ENCODE measurements around the gene SLX4IP.
A peak's percentile ranks its signal among the peaks of the same experiment; 100 is the strongest.

SLX4IP gene

DNA sequence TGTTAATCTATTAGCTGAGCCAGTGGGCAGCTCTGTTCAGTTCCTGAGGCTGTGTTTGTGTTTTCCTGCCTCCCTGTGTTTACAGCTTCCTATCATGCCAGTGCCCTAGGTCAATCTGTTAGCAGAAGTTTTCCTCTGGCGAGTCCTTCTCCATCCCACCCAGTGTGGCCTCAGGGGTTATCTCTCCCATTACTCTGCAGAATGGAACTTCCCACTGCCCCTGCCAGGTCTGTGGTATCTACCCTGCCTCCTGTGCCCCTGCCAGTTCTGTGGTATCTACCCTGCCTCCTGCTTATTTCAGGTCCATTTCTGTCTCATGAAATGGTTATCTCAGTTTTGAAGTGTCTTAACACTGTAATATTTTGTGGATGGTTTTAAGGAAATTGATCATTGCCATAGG is 63.1 kb downstream of the SLX4IP start:
- DNase-seq = no peak

DNA sequence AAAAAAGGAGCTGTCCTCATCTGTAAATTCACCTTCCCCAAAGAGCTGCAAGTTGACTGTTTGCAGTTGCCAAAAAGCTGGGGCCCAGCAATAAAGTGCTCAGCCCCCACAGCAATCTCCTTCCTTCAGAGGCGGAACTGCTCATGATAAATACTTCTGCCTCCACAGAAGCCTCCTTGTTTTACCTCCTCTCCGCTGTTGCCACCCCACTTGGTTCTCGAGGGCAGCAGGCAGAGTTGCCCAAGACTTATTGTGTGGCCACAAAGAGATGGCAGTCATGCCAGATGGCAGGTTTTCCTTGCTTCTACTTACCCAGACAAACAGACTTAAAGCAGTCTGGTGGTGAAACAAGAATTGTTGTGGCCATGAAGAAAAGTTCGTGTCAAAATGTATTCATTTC is 66.3 kb downstream of the SLX4IP start:
- DNase-seq = peak; percentile 66

GRCh38 chr20:10502098-10502526 is 67.0 kb downstream of the SLX4IP start:
- peak; percentile 55 for DNase-seq

DNA sequence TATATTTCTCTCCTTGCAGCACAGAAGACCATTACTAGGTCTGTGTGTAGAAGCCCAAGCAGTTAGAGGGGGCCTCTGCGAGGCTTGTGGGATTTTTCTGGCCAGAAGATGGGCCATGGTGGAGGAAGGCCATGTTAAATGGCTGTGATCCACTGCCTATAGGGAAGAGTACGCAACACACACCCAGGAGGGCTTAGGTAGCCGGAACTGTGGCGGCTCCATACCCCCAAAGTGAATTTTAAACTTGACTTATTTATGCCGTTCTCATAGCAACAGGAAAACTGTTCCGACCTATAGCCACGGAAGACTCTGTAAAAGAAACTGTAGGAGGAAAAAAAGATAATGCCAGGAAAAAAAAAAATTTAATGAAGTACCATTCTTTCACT is 69.5 kb downstream of the SLX4IP start:
- no peak for DNase-seq

DNA sequence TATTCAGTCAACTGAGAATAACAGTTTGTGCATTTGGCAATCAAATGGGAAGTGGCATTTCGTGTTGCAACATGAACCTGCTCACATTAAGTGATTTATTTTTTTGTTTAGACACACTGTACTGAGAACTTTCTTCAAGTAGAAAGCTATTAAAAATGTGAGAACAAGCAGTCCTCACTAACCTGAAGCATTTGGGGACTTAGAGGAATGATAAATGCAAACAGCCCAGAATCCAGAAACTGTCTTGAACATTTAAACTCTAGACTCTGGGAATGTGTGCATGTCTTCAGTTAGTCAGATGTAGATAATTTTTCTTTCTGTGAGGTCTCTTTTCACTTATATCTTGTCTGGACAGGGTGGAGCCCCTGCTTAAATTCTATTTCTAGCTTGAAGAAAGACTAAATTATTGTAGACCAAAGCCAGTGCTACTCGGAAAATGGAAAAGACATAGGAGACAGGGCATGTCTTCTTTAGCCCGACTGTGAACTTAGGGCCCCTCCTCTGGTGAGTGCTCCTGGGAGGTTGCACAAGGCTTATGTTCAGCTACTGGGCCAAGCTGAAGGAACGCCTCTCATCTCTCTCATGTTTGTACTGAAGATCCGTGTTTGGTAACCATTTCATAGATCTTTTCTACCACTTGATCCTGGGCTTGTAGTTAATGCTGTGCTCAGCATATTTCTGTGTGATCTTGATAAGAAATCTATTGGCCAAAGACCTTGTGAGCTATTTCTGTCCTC is 70.1 kb downstream of the SLX4IP start:
- no peak for DNase-seq

- no peak for DNase-seq
Measured at GRCh38 chr20:10505827-10506226, 70.7 kb downstream of the SLX4IP start.

- DNase-seq = no peak
Measured at GRCh38 chr20:10507052-10507451, 71.9 kb downstream of the SLX4IP start.

GRCh38 chr20:10508060-10508459 is 73.0 kb downstream of the SLX4IP start:
- DNase-seq = no peak

DNA sequence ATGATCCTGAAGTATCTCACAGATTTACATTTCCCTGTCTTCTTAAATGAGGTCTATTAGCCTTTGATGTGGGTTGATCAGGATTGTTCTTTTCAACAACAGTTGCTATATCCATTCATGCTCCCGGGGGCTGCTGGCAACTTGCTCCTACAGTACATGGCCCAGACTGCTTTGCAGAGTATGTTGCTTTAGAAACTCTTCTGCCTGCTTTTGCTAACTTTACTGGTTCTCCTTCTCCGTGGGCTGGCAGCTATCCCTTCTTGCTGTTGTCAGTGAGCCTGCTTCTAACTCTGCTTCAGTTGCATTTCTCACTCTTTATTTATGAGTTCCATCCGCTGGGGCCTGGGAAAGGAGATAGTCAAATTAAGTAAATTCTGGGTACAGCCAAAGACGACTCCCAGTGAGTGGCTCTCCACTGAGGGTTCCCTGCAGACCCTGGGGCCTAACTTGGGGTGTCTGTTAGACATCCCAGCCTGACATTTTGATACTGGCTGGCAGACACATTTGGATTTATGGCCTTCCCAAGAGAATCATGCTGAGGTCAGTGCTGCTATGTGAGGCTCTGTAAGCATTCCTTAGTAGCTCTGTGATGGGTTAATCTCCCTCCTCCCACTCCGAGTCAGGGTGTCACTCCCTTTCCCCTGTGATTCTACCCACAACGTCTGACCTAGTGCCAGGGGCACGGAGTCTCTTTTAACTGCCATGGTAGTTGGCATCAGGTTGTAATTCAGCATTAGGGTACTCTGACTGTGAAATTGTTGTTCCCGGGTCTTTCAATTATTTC is 73.6 kb downstream of the SLX4IP start:
- DNase-seq = peak; percentile 29

DNA sequence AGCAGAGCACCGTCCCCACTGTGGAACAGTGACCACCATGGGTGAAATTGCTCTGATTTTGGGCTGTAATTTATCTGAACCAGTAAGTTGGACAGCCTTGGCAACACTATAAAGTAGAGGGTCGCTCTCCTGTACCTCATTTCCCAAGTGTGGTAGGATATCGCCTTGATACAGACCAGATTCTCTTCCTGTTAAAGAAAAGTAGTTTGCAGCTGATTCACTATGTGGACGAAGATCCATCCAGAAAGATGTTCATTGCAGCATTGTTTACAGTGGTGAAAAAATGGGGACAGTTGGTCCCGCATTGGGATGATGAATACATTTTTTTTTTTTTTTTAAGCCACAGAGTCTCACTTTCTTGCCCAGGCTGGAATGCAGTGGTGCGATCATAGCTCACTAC is 74.3 kb downstream of the SLX4IP start:
- DNase-seq = no peak

GRCh38 chr20:10510216-10510615 is 75.1 kb downstream of the SLX4IP start:
- DNase-seq = no peak

DNA sequence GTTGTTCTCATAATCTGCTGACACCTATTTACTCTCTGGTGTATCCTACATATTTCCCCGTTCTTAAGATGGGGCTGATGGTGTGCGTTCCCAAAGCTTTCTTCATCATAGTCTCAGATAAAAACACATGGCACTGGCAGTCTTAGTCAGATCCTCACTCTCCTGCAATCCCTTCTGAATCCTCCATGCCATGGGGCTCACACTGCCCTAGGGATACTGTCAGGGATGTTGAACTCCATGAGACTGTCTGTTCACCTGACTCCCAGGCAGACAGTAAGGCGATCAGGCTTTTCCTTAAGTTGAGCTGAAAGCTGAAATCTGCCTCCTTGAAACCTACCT is 76.0 kb downstream of the SLX4IP start:
- peak; percentile 58 for DNase-seq

GRCh38 chr20:10511509-10512251 is 76.6 kb downstream of the SLX4IP start:
- DNase-seq = peak; percentile 77

GRCh38 chr20:10513061-10513460 is 78.0 kb downstream of the SLX4IP start:
- DNase-seq = no peak

- no peak for DNase-seq
Measured at GRCh38 chr20:10513931-10514575, 78.9 kb downstream of the SLX4IP start.

- no peak for DNase-seq
Measured at GRCh38 chr20:10516529-10516928, 81.4 kb downstream of the SLX4IP start.

DNA sequence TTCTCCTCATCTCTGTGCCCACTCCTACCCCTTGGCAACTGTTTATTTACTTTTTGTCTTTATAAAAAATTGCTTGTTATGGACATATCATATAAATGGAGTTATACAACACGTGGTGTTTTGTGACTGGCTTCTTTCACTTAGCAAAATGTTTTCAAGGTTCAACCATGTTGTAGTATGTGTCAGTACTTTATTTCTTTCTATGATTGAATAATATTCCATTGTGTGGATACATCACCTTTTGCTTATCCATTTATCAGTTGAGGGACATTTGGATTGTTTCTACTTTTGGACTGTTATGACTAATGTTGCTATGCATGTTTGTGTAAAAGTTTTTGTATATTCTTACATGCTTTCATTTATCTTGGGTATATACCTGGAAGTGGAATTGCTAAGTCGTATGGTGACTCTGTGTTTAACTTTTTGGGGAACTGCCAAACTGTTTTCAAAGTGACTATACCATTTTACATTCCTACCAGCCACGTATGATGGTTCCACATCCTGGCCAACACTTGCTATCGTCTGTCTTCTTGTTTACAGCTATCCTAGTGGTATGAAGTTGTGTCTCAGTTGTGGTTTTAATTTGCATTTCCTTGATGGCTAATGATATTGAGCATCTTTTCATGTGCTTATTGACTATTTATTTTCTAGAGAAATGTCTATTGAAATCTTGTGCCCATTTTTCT is 84.4 kb downstream of the SLX4IP start:
- no peak for DNase-seq

DNA sequence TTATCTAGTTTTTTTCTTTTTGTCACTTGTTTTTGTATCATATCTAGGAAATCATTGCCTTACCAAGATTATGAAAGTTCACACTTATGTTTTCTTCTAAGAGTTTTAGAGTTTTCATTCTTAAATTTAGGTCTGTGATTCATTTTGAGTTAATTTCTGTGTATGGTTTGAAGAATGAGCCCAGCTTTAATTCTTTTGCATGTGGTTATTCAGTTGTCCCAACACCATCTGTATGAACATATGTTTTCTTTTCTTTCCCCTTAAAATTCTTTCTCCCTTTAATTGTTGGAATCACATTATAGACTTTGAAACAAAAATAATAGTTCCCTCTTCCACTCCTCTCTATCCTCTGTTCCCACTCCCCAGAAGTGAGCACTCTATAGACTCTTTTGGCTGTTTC is 85.4 kb downstream of the SLX4IP start:
- DNase-seq = no peak

DNA sequence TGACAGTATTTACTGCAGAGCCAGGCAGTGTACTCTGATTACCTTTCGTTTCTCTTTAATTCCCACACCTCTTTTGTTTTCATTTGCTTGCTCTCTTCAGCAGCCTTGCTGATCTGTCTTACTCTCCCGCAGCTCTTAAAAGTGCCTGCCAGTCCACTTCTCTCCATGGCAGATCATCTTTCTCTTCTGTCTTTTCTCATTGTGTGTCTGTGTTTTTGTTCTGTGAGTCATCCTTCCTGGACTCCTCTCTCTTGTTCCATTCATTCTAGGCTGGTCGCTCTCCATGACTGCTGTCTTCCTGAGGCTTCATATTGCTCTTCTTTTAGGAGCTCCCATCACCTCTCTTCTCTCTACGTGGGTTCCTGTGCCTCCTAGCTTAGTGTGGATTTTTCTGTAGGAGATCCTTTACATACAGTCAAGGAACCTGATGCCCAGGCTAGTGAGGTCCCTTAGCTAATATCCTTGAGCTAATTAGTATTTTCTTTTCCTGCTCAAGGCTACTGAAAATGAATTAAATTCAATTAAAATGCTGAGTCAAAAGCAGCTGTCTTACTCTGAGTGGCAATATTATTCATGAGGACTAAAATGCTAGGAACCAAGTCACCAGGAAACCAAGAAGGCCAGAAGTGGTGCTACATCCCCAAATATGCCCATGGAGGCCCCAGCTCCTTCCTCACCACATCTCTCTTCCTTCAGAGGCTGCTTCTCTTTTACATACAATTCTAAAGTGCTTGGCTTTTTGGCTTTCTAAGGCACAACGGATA is 86.1 kb downstream of the SLX4IP start:
- no peak for DNase-seq

GRCh38 chr20:10521836-10522235 is 86.7 kb downstream of the SLX4IP start:
- no peak for DNase-seq

DNA sequence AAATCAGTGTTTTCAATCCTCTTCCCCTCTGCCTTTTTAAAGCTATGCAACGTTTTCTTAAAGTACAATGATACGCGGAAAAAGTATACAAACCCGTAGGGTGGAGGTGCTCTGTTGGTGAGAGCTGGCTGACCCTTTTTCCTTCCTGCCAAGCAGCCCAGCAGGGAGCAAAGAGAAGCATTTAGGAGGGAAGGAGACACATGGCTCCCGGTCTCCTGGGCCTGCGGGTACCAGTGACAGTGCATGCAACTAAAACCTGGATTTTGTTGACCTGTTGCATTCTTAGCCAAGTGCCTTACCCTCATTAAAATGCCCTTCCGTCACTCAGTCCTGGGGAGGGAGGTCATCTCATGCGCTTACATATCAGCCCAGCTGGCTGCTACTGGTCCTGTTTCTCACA is 87.2 kb downstream of the SLX4IP start:
- DNase-seq = no peak

DNA sequence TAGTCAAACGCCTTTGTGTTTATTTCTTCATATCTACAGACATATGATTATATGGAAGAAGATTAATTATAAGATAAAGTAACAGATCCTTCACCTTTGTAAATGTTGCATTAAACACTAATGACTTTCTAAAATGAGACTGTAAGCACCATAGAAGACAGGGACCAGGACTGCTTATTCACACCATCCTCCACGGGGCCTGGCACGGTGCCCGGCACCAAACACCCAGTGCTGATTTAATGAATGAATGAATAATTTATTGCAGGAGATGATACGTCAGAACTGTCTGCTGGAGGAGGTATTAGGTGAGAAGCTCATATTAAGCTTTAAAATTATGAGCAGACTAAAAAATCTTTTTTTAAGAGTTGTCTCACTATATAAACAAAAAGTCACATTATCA is 88.3 kb downstream of the SLX4IP start:
- DNase-seq = no peak
